NCI-H187 (cell line): ENCODE data around the gene MATK.
"Not testable (repeated sequence)": the region's sequence is repeated elsewhere in the genome, so short reads cannot be mapped to it uniquely, and the experiment has no call there.

Source experiments
- DNase-seq, 2 experiments: peaks; one replicate each; lab custom pipeline; 2025; lab: John Stamatoyannopoulos, UW

Gene MATK

GRCh38 chr19:3816148-3816547 lies 30.0 kb upstream of the MATK start:
- not testable (repeated sequence) for DNase-seq

GRCh38 chr19:3814648-3815047 lies 28.5 kb upstream of the MATK start:
- no peak for DNase-seq

- DNase-seq = no peak
Measured at GRCh38 chr19:3813473-3814392, 27.6 kb upstream of the MATK start.

- no peak for DNase-seq
Measured at GRCh38 chr19:3810708-3811355, 24.7 kb upstream of the MATK start.

GRCh38 chr19:3809881-3810707 lies 23.9 kb upstream of the MATK start:
- DNase-seq = no peak

- no peak for DNase-seq
Measured at GRCh38 chr19:3808420-3809143, 22.4 kb upstream of the MATK start.

GRCh38 chr19:3807574-3808354 lies 21.6 kb upstream of the MATK start:
- DNase-seq = no peak

GRCh38 chr19:3807131-3807480 lies 20.9 kb upstream of the MATK start:
- no peak for DNase-seq

- no peak for DNase-seq
Measured at GRCh38 chr19:3805859-3806258, 19.7 kb upstream of the MATK start.

GRCh38 chr19:3804429-3804828 lies 18.2 kb upstream of the MATK start:
- DNase-seq = no peak

- no peak for DNase-seq
Measured at GRCh38 chr19:3803986-3804385, 17.8 kb upstream of the MATK start.

GRCh38 chr19:3803114-3803888 lies 17.1 kb upstream of the MATK start:
- no peak for DNase-seq

- DNase-seq = no peak
Measured at GRCh38 chr19:3801412-3802096, 15.4 kb upstream of the MATK start.

GRCh38 chr19:3800996-3801395 lies 14.8 kb upstream of the MATK start:
- no peak for DNase-seq

GRCh38 chr19:3798137-3798536 lies 12.0 kb upstream of the MATK start:
- no peak for DNase-seq

- no peak for DNase-seq
Measured at GRCh38 chr19:3796358-3796757, 10.2 kb upstream of the MATK start.

- no peak for DNase-seq
Measured at GRCh38 chr19:3793799-3794198, 7.6 kb upstream of the MATK start.

- DNase-seq = no peak
Measured at GRCh38 chr19:3792114-3792513, 5.9 kb upstream of the MATK start.

GRCh38 chr19:3790941-3791340 lies 4.8 kb upstream of the MATK start:
- no peak for DNase-seq
